ENCODE measurements around the gene USP35.

DNA sequence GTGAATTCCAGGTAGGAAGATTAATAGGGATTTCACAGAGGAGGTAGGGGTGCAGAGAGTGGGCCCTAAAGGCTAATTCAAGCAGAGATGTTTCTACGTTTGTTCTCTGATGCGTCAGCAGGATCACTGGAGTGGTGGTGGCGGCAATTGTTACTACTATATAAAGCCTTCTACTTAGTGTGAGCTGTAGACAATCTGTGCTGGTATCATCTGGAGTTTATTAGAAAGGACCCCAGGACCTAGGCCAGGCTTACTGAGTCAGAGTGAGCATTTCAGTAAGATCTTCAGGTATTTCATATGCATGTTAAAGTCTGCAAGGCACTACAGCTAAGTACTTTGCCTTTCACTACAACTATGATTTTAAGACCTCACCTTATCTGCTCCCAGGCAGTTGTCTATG lies 59.5 kb downstream of the USP35 start:
- TF ChIP-seq EZH2 (IDR thresholded peaks at IDR 0.05; ENCODE audit: insufficient read depth, poor library complexity, severe bottlenecking) (no peak), EZH2phosphoT487 (IDR thresholded peaks at IDR 0.05; ENCODE audit: insufficient read depth, low read depth) (no peak)
